NCI-H187 treated with DMSO at 0.1 percent for 48 hours (cell line): Measurements from ENCODE around the gene ATP6V1F.

Experiments used
- DNase-seq: peaks from one replicate; lab custom pipeline; 2025; lab: John Stamatoyannopoulos, UW

Gene ATP6V1F, protein sequence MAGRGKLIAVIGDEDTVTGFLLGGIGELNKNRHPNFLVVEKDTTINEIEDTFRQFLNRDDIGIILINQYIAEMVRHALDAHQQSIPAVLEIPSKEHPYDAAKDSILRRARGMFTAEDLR

DNA sequence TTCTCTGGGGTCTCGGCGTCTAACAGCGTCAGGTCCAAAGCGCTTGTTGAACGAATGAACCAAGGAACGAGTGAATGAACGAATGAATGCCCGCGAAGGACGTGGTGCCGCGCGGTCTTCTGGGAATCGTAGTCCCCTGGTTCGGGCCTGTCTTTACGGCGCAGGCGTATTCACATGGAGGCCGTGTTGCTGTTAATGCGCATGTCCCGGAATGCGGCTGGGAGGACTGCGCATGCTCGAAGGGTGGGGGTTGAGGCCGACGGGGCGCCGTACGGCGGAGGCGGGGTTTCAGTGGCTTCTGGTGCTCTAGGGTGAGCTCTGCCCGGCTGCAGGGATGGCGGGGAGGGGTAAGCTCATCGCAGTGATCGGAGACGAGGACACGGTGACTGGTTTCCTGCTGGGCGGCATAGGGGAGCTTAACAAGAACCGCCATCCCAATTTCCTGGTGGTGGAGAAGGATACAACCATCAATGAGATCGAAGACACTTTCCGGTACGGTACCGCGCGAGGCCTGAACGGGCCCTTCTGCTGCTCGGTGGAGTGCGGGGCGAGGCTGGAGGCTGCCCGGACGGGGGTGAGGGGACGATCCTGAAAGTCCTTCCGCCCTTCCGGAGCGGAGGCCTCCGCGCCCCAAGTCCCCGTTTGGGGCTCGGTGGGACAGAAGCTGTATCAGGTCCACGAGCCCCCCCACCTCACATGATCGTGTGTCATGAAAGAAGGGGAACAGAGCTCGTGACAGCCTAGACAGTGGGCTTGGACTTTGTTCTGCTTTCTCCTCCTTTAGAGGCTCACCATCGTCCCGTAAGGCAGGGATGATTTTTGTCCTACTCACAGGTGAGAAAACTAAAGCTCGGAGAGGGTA is at the start of gene ATP6V1F:
Gene ATP6V1F, plus strand, starts transcription at position 286 of the 862 bp plus-strand sequence. Its CDS starts 49 bp downstream, at position 335.
- peak; percentile 92 for DNase-seq

DNA sequence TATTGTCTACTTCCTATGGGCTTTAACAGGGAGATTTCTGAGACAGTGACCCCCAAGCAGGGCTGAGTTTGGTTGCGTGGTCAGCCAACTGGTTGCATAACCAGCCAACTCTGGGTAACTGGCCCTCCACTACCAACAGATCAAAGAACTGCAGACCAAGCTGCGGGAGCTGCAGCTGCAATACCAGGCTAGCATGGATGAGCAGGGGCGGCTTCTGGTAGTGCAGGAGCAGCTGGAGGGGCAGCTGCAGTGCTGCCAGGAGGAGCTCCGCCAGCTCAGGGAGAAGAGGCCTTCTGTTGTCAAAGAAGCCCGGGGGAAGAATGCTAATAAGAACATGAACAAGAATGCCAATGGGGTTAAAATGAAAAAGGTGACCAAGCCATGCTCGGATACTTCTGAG is 48.2 kb upstream of the ATP6V1F start:
- DNase-seq, result no peak

GRCh38 chr7:128815289-128815942 is 47.2 kb upstream of the ATP6V1F start:
- DNase-seq, result no peak

DNA sequence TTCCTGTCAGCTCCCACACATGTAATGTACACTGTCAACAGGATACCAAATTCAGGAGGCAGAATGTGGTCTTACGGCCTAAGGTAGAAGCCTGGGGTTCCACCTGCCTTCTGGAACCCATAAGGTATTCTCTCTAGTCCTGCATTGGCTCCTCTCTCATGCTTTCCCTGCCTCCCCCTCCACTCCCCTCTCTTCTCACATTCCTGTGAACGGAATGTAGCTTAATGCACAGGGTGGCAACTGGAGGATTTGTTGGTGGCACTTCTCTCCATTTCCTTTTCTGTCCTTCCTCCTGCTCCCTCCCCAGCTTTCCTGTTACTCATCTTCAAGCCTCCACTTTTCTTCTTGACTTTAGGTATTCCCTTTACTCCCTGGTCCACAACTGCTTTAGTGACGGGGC is 44.0 kb upstream of the ATP6V1F start:
- no peak for DNase-seq

- DNase-seq, result no peak
Measured at GRCh38 chr7:128821724-128822123, 40.9 kb upstream of the ATP6V1F start.

GRCh38 chr7:128826512-128826911 is 36.1 kb upstream of the ATP6V1F start:
- no peak for DNase-seq

DNA sequence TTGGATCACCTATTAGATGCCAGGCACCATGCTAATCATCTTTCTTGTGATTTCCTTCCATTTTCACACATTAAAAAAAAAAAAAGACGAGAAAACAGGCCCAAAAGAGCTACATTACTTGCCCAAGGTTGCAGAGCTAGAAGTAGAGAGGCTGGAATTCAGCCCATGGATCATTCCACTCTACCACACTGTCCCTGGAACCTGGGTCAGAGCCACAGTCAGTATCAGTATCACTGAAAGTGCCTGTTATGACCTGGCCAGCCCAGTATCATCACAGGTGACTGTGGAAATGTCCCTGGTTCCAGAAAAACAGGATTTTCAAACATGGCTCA is 35.8 kb upstream of the ATP6V1F start:
- no peak for DNase-seq

DNA sequence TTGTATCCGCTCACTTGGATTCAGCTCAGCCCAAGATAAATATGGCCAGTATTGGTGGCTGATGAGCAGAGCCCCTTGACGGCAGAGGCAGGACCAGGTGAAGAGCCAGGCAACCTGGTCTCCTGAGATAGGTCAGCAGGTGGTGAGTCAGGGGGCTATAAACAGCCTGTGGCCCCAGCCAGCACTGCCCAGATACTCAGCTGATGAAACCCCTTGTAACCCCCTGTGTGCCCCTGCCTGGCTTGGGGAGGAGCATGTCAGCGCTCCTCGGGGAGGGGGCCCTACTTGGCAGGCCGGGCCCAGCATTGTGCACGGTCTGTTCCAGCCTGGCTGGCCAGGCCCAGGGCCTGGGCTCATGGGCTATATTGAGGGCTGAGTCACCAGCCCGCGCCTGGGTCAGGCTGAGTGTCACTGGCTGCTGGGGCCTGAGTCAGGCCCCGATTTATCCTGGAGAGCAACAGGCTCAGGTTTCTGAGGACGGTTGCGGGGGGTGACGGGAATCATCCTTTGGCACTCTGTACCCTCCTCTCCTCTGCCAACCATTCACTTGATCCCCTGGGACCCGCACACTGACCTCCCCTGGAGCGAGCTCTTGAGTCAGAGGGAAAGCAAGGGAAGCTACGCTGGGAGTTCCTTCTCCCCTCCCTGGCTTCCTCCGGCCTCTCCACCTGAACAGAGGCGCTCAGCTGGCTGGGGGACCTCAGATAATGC is 35.3 kb upstream of the ATP6V1F start:
- no peak for DNase-seq

GRCh38 chr7:128827971-128828711 is 34.5 kb upstream of the ATP6V1F start:
- no peak for DNase-seq

DNA sequence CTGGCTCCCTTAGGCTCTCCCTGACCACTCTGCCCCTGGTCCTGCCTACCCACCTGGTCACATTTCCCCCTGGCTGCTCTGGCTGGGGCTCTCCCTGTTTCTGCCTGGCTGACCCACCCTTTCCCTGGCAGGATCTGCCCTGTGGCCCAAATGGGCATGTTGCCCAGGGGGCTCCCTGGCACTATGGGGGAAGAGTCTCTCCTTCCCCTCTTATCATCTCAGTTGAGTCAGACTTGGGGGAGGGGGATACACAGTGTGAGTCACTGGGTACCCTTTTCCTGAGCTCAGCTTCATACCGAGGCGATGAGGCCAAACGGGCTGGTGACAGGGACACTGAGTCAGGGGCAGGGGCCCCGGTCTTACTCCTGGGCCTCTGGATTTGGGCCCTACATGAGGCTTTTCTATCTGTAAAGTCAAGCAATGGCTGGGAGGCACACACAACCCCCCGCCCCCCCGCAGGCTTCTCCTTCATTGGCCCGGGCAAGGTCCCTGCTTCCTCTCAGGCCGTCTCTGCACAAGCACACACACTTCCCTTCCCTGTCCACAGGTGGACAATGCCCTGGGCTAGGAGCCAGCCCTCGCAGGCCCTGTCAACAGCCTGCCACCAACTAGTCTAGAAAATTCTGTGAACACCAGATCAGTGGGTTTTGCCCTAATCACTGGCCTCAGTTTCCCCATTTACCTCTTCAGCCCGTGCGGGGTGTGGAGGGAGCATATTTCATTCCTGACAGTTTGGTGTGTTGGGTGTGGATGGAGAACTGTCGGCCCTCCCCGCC is 33.1 kb upstream of the ATP6V1F start:
- no peak for DNase-seq

GRCh38 chr7:128830231-128831177 is 32.2 kb upstream of the ATP6V1F start, which contains the start of gene FLNC:
Gene FLNC (plus strand): TSS chr7:128830406. CDS start chr7:128830638, 232 bp downstream.
- no peak for DNase-seq

DNA sequence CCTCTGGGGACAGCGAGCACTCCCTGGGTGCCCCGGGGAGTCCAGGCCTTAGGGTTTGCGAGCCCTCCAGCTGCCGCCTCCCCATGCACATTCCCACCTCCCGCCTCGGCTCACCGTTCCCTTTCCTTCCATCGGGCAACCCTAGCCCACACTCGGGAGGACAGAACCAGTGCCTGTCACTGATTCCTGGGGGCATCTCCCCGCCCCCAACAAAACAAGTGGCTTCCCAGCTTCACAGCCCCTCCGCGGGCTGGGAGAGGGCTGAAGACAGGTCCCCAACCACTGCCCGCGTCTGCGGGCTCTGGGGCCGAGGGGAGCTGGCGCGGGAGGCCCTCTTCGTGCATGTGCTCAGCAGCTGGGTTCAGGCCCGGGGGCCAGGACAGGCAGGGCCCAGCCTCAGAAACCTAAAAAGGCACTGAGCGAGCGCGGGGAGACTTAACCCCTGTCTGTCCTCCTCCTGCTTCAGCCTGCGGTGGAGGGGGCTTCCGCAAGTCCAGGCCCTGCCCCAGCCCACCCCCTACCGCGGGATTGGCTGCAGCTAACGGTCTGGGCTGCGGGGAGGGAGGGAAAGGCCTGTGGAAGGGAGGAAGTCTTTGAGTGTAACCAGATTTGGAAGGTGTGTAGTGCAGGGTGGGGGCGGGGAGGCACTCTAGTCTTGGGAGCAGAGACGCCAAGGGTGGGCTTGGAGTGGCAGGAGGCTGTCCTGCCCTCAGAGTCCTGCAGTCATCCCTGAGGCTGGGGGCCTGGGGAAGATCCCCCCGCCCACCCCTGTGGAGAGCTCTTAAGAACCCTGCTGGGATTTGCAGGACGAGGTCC is 31.3 kb upstream of the ATP6V1F start:
- no peak for DNase-seq

- DNase-seq, result no peak
Measured at GRCh38 chr7:128831994-128832879, 30.4 kb upstream of the ATP6V1F start.

DNA sequence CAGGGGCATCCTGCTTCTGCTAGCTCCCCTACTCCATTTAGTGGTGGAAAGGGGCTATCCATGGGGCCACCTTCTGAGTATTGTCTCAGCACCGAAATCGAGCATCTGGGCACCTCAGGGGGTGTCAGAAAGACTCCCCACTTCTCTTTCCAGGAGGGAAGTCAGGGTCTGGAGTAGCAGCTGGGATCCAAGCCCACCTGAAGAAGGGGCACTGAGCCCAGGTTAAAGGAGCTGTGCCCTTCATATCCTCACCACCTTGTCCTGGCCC is 29.8 kb upstream of the ATP6V1F start:
- no peak for DNase-seq

- DNase-seq, result no peak
Measured at GRCh38 chr7:128833148-128833945, 29.3 kb upstream of the ATP6V1F start.

DNA sequence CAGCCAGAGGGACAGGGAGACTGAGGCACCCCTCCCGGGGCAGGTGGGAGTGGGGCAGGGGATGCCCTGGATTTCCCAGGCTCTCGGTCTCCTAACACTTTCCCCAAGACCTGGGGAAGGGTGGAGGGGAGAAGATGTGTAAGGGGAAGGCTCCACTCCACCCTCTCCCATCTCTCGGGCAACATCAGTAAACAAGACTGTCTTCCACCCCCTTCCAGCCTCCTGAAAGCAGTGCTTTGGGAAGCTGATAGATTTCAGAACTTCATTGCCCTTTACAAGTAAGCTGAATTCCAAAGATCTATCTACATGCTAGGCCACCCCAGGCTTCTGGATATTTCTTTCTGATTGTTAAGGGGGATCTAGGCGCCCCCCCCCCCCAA is 28.7 kb upstream of the ATP6V1F start:
- no peak for DNase-seq

DNA sequence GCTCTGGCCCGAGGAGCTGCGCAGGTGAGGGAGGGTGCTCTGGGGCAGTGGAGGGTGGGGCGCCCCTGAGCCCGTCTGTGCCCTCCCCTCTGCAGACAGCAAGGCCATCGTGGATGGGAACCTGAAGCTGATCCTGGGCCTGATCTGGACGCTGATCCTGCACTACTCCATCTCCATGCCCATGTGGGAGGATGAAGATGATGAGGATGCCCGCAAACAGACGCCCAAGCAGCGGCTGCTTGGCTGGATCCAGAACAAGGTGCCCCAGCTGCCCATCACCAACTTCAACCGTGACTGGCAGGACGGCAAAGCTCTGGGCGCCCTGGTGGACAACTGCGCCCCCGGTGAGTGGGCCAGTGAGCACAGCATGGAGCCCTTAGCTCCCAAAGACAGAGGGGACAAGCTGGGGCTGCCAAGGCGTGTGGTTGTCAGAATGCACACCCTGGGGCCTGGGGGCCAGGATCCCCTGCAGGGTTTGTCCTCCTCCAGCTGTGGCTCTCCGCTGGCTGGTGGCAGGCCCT is 27.4 kb upstream of the ATP6V1F start:
- DNase-seq, result no peak
